GM10266 (cell line): ENCODE measurements around the gene NXPE1.

Experiments used
- DNase-seq: peaks from one replicate; pipeline ENCODE4 v3.0.0; 2012; ENCODE audit errors: extremely low spot score
- TF ChIP-seq, protein P1 (sequence below): IDR thresholded peaks from 2 replicates; pipeline ENCODE4 v1.5.1; 2012; ENCODE audit warnings: mild to moderate bottlenecking, low read depth; ENCODE audit not compliant: control insufficient read depth, insufficient read depth; ENCODE audit errors: missing control alignments

The NXPE1 gene

DNA sequence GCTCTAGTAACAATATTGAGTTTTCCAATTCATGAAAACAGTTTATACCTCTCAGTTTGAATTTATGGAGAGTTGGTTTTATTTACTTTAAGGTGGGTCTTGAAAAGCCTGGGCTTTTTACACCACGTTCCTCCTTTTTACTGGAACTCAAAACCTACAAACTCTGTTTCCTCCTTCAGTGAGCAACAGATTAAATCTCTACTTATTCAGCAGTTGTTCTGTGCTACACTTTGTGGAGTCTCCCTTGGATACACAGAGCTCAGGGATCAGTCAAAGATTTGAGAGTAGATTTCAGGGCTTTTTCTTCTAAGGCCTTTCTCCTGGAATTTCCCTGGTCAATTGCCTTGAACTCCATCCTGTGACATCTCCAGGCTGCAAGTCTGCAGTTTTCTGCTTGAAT is 3.5 kb downstream of the NXPE1 start:
- DNase-seq = no peak
- TF ChIP-seq, protein P1, sequence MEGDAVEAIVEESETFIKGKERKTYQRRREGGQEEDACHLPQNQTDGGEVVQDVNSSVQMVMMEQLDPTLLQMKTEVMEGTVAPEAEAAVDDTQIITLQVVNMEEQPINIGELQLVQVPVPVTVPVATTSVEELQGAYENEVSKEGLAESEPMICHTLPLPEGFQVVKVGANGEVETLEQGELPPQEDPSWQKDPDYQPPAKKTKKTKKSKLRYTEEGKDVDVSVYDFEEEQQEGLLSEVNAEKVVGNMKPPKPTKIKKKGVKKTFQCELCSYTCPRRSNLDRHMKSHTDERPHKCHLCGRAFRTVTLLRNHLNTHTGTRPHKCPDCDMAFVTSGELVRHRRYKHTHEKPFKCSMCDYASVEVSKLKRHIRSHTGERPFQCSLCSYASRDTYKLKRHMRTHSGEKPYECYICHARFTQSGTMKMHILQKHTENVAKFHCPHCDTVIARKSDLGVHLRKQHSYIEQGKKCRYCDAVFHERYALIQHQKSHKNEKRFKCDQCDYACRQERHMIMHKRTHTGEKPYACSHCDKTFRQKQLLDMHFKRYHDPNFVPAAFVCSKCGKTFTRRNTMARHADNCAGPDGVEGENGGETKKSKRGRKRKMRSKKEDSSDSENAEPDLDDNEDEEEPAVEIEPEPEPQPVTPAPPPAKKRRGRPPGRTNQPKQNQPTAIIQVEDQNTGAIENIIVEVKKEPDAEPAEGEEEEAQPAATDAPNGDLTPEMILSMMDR = no peak

DNA sequence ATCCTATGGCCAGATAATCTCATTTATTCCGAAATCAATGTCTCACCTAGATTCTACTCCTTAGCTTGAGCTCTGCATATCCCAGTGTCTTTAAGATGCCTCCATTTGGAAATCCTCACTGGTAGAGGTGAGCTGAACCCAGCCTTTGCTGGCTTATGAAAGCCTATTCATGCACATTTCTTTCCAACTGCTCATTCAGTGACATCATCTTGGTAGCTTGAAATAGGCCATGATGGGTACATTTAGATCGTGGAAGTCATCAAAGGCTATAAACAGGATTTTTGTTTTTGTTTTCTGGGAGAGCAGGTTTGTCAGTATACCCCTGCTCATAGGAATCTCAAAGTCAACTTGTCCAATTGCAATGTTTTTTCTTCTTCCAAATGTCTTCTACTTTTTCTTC is 6.0 kb downstream of the NXPE1 start:
- DNase-seq = no peak
- TF ChIP-seq, protein P1 = no peak

DNA sequence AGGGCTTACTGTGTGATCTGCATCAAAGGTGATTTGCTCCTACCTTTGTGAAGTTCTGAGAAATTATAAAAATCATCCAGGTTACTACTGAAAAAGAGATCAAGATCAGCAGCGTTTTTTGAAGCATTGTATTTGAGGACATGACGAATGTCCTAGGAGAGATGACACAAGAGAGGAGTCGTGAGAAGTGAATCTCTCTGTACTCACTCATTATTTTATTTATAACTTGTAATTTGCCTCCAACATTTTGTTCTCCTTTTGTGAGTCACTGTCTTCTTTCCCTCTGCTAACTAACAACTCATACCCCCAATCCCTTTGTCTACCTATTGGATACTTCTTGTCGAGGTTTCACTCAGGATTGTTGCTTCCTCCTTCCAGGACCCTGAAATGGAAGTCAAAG is 8.6 kb downstream of the NXPE1 start:
- TF ChIP-seq, protein P1 = no peak
- no peak for DNase-seq

DNA sequence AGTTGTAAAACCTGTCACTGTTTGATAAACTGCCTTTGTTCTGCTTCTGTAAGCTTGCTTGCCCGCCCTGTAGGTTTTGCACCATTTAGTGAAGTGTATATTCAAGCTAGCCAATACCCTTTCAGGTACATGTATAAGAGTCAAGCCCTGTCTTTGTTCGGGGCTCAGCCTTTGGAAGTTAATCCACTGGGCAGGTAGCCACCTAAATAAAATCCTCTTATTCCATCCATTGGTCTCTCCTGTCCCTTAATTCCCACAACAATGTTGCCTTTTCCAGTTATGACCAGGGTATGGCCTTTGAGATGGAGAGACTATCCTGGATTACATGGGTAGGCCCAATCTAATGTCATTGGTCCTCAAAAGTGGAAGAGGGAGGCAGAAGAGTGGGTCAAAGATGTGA is 34.0 kb downstream of the NXPE1 start:
- no peak for DNase-seq
- TF ChIP-seq, protein P1 = no peak

DNA sequence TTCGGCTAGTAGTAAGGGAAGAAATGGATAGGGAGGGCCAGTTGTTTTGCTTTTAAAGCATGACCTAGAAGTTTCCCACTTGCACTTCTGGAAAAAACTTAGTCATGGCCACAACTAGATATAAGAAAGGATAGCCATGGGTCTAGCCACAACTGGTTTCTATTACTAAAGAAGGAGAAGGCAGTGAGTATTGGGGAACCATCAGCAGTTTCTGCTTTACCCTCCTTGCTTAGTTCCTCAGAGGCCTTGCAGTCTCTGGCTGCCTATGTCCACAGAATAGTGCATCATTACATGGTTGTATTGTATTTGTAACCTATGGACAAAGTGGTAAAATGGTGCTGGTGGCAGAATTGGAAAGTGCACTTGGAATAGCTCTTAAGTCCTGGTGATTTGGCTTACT is 35.6 kb downstream of the NXPE1 start:
- no peak for DNase-seq
- TF ChIP-seq, protein P1 = no peak

DNA sequence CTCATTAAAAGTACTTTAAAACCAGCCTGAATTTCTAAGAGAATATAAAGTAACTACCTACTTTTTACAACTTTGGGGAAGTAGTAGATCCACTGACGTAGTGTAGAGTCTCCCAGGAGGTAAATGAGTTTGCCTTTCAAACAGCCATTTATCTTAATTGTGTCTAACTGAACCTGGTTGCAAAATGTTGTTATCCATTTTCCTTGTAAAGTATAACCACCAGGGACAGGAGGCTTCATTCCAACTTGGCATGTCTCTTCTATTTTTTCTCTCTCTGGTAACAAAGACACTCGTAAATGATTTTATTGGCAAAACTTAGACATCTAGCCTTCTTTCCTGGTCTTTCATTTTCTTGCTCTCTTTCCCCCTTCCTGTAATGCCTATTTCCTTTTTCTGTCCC is 36.9 kb downstream of the NXPE1 start:
- DNase-seq = no peak
- TF ChIP-seq, protein P1 = no peak

DNA sequence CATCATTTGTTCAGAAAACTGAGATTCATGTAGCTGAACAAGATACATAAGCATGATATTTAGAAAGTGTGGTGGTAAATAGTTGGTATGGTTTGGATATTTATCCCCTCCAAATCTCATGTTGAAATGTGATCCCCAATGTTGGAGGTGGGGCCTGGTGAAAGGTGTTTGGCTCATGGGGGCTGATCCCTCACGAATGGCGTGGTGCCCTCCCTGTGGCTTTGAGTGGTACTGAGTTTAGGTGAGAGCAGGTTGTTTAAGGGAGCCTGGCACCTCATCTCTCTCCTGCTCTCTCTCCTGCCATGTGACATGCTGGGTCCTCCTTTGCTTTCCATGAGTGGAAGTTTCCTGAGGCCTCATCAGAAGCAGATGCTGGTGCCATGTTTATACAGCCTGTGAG is 48.1 kb downstream of the NXPE1 start:
- TF ChIP-seq, protein P1 = no peak
- no peak for DNase-seq

DNA sequence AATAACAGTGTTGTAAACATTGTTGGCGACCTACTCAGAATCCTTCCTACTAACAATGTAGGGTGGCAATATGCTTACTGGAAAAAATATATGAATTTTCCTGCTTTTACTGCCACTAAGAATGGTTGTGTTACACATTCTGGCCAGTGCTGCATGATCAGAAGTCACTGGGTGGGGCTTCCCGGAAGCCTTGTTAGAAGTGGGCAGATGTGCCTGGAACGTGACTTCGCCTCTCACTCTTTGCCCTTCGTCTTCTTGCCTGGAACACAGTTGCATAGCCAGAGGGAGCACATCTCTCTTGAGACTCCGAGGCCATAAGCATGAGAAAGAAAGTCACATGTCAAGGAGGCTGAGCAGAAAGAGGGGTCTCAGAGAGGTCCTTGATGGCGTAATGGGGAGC is 48.6 kb downstream of the NXPE1 start:
- TF ChIP-seq, protein P1 = no peak
- no peak for DNase-seq
